HCT116 (cell line): ENCODE measurements around the gene SUPT5H. TPM values are rescaled to one million over a fixed set of nuclear protein-coding genes. Genes with fewer than 3 reads are reported as not detected.

Source experiments
- ATAC-seq: fragments of 200-7000 bp; cut with Tn5 transposase; 2 replicates; pipeline ENCODE4 v1.9.1; 2020; ENCODE audit warnings: mild to moderate bottlenecking, moderate library complexity
- BruUV-seq: library from RNA; stranded (reverse); fragments of 400-500 nt; replicated peaks from 2 replicates; lab custom pipeline; 2021; lab: Mats Ljungman, UMichigan
- CTCF ChIA-PET: fragments of 300-600 bp; sonication (Branson Sonifier 250); formaldehyde crosslinking; loops from one replicate; lab custom pipeline; 2021; ENCODE audit warnings: antibody characterized with exemption; lab: Charles Lee
- POLR2A ChIA-PET: fragments of 300-600, 350-600 bp; sonication (Branson Sonifier 250); formaldehyde crosslinking; loops from one replicate; lab custom pipeline; 2021; ENCODE audit warnings: antibody characterized with exemption; lab: Charles Lee
- RAD21 ChIA-PET, 2 experiments: fragments of 300-600 bp; sonication (Branson Sonifier 250); formaldehyde crosslinking; loops; one replicate each; lab custom pipeline; 2023; ENCODE audit warnings: low total read pairs in 2 of 2; ENCODE audit not compliant: uncharacterized antibody in 2 of 2, unreplicated experiment in 2 of 2, low non-redundant PET in 1 of 2; lab: Charles Lee
- DNase-seq: peaks from one replicate; pipeline ENCODE4 v3.0.0-alpha.2; 2010; ENCODE audit warnings: low read depth, low spot score
- H2AFZ ChIP-seq: fragments of 200-600 bp; shearing (Covaris generic), sonication (generic); 2 replicates; pipeline ENCODE4 v1.6.1; 2017; ENCODE audit warnings: low read depth, mixed run types, mixed read lengths, antibody characterized with exemption, low read length; ENCODE audit not compliant: poor library complexity, severe bottlenecking
- H3K27ac ChIP-seq: 2 replicates; pipeline ENCODE4 v1.5.1; 2012; ENCODE audit warnings: low read depth, low read length
- H3K27me3 ChIP-seq: fragments of 200-600 bp; sonication (generic); 2 replicates; pipeline ENCODE4 v1.6.1; 2016; ENCODE audit warnings: mixed run types, low read length, mixed read lengths; ENCODE audit not compliant: insufficient read depth
- H3K36me3 ChIP-seq, 2 experiments: fragments of 200-500 bp in 1 of 2; fragments of 200-600 bp in 1 of 2; sonication (Bioruptor generic) in 1 of 2; sonication (generic) in 1 of 2; 2 replicates each; pipeline versions ENCODE4 v1.5.1 to v1.6.1; 2014 to 2016; ENCODE audit warnings: low read length in 2 of 2, inconsistent platforms in 1 of 2, mixed read lengths in 1 of 2, mixed run types in 1 of 2; ENCODE audit not compliant: insufficient read depth in 2 of 2, control insufficient read depth in 1 of 2
- H3K4me1 ChIP-seq, 2 experiments: fragments of 200-600 bp in 1 of 2; sonication (generic) in 1 of 2; 2 replicates each; pipeline versions ENCODE4 v1.5.1 to v1.6.1; 2012 to 2017; ENCODE audit warnings: low read length in 2 of 2, inconsistent platforms in 1 of 2, mild to moderate bottlenecking in 1 of 2, mixed read lengths in 1 of 2, mixed run types in 1 of 2, moderate library complexity in 1 of 2; ENCODE audit not compliant: insufficient read depth in 2 of 2, control insufficient read depth in 1 of 2
- H3K4me2 ChIP-seq: fragments of 200-600 bp; sonication (generic); 2 replicates; pipeline ENCODE4 v1.6.1; 2017; ENCODE audit warnings: mixed run types, low read length, mixed read lengths
- H3K4me3 ChIP-seq, 2 experiments: fragments of 200-600 bp in 1 of 2; sonication (generic) in 1 of 2; replicated peaks in 1 of 2; 2 replicates each; pipeline ENCODE4 v1.5.1; 2011 to 2016; ENCODE audit warnings: low read length in 2 of 2, control low read depth in 1 of 2, low read depth in 1 of 2, mild to moderate bottlenecking in 1 of 2, mixed read lengths in 1 of 2, mixed run types in 1 of 2
- H3K79me2 ChIP-seq: fragments of 200-600 bp; sonication (generic); 2 replicates; pipeline ENCODE4 v1.6.1; 2017; ENCODE audit warnings: mild to moderate bottlenecking, mixed run types, low read length, moderate library complexity, mixed read lengths; ENCODE audit not compliant: insufficient read depth
- H3K9ac ChIP-seq: fragments of 200-600 bp; sonication (generic); 2 replicates; pipeline ENCODE4 v1.6.1; 2016; ENCODE audit warnings: low read length, mixed read lengths
- H3K9me2 ChIP-seq: fragments of 200-600 bp; sonication (generic), shearing (Covaris generic); 2 replicates; pipeline ENCODE4 v1.6.1; 2017; ENCODE audit warnings: mixed run types, mild to moderate bottlenecking, moderate library complexity; ENCODE audit not compliant: insufficient read depth
- H3K9me3 ChIP-seq, 2 experiments: fragments of 200-500 bp in 1 of 2; fragments of 200-600 bp in 1 of 2; sonication (Bioruptor generic) in 1 of 2; sonication (generic) in 1 of 2; 2 replicates each; pipeline ENCODE4 v1.6.1; 2014 to 2017; ENCODE audit warnings: low read length in 2 of 2, mixed read lengths in 2 of 2, inconsistent platforms in 1 of 2, low read depth in 1 of 2, mild to moderate bottlenecking in 1 of 2, mixed run types in 1 of 2, moderate library complexity in 1 of 2; ENCODE audit not compliant: control insufficient read depth in 1 of 2, insufficient read depth in 1 of 2
- H4K20me1 ChIP-seq: fragments of 200-600 bp; sonication (generic), shearing (Covaris generic); 2 replicates; pipeline ENCODE4 v1.6.1; 2017; ENCODE audit warnings: mixed run types, mild to moderate bottlenecking, moderate library complexity; ENCODE audit not compliant: insufficient read depth
- ATF3 ChIP-seq: IDR thresholded peaks from 2 replicates; pipeline ENCODE4 v1.6.1; 2012
- CEBPB ChIP-seq: IDR thresholded peaks from 2 replicates; pipeline ENCODE4 v1.6.1; 2012; ENCODE audit warnings: low read depth
- EZH2 ChIP-seq: fragments of 200-600 bp; sonication (generic); IDR thresholded peaks from 2 replicates; pipeline ENCODE4 v1.6.1; 2017; ENCODE audit warnings: antibody characterized with exemption, mixed run types
- JUND ChIP-seq: IDR thresholded peaks from 2 replicates; pipeline ENCODE4 v1.6.1; 2012
- MAX ChIP-seq: IDR thresholded peaks from 2 replicates; pipeline ENCODE4 v1.6.1; 2012
- POLR2AphosphoS5 ChIP-seq: IDR thresholded peaks from 2 replicates; pipeline ENCODE4 v1.6.1; 2011; ENCODE audit warnings: mild to moderate bottlenecking, low read depth, low read length, moderate library complexity
- RAD21 ChIP-seq: IDR thresholded peaks from 2 replicates; pipeline ENCODE4 v1.6.1; 2012; ENCODE audit warnings: low read depth, mild to moderate bottlenecking
- REST ChIP-seq: IDR thresholded peaks from 2 replicates; pipeline ENCODE4 v1.6.1; 2012; ENCODE audit warnings: low read depth
- SRF ChIP-seq: IDR thresholded peaks from 2 replicates; pipeline ENCODE4 v1.6.1; 2012; ENCODE audit warnings: low read depth
- ZNF274 ChIP-seq: fragments of 200-500 bp; sonication (Bioruptor generic); IDR thresholded peaks from 2 replicates; pipeline ENCODE4 v1.6.1; 2014; ENCODE audit warnings: mild to moderate bottlenecking, low read depth, low read length, inconsistent platforms
- intact Hi-C: fragments of 100-400 bp; cut with micrococcal nuclease; formaldehyde crosslinking; loops from 2 replicates; pipeline ENCODE4 v1.10.0; 2022
- total RNA-seq: library from RNA; stranded (reverse); gene quantifications from one replicate; pipeline ENCODE4 v1.2.1, GENCODE V29; 2021; ENCODE audit not compliant: unreplicated experiment

Gene SUPT5H
- total RNA-seq, 1 experiment from 2014 or later = 120 TPM

- no peaks in the 10 kb centered on the region; a peak in 1 of 4 replicates for H3K9me3 ChIP-seq
- peaks cover 6 to 28% of the 10 kb centered on the region in 2 experiments for H3K4me1 ChIP-seq
- RAD21 ChIA-PET = no interaction called here
- no peak overlapping the region for H3K9ac ChIP-seq
- no peak overlapping the region for H2AFZ ChIP-seq
- peaks cover 88% of the 10 kb centered on the region for H3K79me2 ChIP-seq
- intact Hi-C loops = no loop called here
- peaks cover 2 to 21% of the 10 kb centered on the region in 2 experiments; a peak in 2 of 4 replicates for H3K36me3 ChIP-seq
- H3K4me3 ChIP-seq = no peak overlapping the region
- TF ChIP-seq REST = no peak
- no peak for TF ChIP-seq POLR2AphosphoS5
- no peak for TF ChIP-seq MAX
- TF ChIP-seq CEBPB = no peak
- TF ChIP-seq EZH2 = no peak
- no peak for TF ChIP-seq JUND
- TF ChIP-seq SRF = no peak
- no peak for TF ChIP-seq ATF3
- no peak for TF ChIP-seq RAD21
- no peak for TF ChIP-seq ZNF274
- TF ChIP-seq, all 23 proteins: peak for 0
- H4K20me1 ChIP-seq = peaks cover 3% of the 10 kb centered on the region; the same call in 1 of the 2 replicates
- ChIA-PET POLR2A (interaction anchor here (1.0 kb wide), 1 partner anchor 12 kb away, joined by 3 read pairs; the partner anchor contains the start of gene RPS16), CTCF (no interaction called here)
- no peak for DNase-seq
- no peak for ATAC-seq
- BruUV-seq = no TSS peak
- H3K4me2 ChIP-seq = peak overlapping the region; percentile 78; the same call in 1 of the 2 replicates
- H3K27me3 ChIP-seq = no peaks in the 10 kb centered on the region
- no peak overlapping the region for H3K27ac ChIP-seq
- H3K9me2 ChIP-seq = no peaks in the 10 kb centered on the region
Measured at GRCh38 chr19:39448271-39448670, 2.9 kb downstream of the SUPT5H start.
